ENCODE measurements around the gene RAB11B. TPM values are rescaled to one million over a fixed set of nuclear protein-coding genes. Genes with fewer than 3 reads are reported as not detected.

RAB11B gene
- polyA plus RNA-seq, 1 donor from 2014 or later = 71.1 TPM

- H3K4me2 ChIP-seq (ENCODE audit: low read length) = no peak overlapping the region
- H4K20me1 ChIP-seq (ENCODE audit: insufficient read depth) = peaks cover 89% of the 10 kb centered on the region
- no peaks in the 10 kb centered on the region for H3F3A ChIP-seq (ENCODE audit: insufficient read depth, low read length, poor library complexity, severe bottlenecking)
- H3K27me3 ChIP-seq (ENCODE audit: insufficient read depth, low read depth, low read length) = no peaks in the 10 kb centered on the region
- no peak overlapping the region for H3K9ac ChIP-seq (ENCODE audit: low read length)
- no peaks in the 10 kb centered on the region for H3K9me3 ChIP-seq (ENCODE audit: low read length)
- H2AFZ ChIP-seq (ENCODE audit: low read depth, low read length) = no peak overlapping the region
- H3K27ac ChIP-seq (ENCODE audit: low read length) = no peak overlapping the region
- H3K36me3 ChIP-seq (ENCODE audit: insufficient read depth, low read length) = peaks cover 9% of the 10 kb centered on the region
- H3K79me2 ChIP-seq (replicated peaks; ENCODE audit: insufficient read depth, low read length) = peaks cover 93% of the 10 kb centered on the region
- H3K4me3 ChIP-seq (ENCODE audit: low read length) = no peak overlapping the region
- no peaks in the 10 kb centered on the region for H3K9me2 ChIP-seq (ENCODE audit: insufficient read depth, low read length)
- TF ChIP-seq CTCF (IDR thresholded peaks at IDR 0.05; ENCODE audit: poor library complexity, severe bottlenecking) = no peak
- TF ChIP-seq EZH2 (IDR thresholded peaks at IDR 0.05; ENCODE audit: borderline replicate concordance, insufficient read depth, low read length, poor library complexity, severe bottlenecking) = no peak
- no peak for TF ChIP-seq TAF1 (IDR thresholded peaks at IDR 0.05; ENCODE audit: low read depth)
- no peak for TF ChIP-seq SMC3 (conservative IDR thresholded peaks at IDR 0.05; ENCODE audit: poor library complexity)
- no peak for TF ChIP-seq MXI1 (conservative IDR thresholded peaks at IDR 0.05; ENCODE audit: poor library complexity, severe bottlenecking)
- no peak for TF ChIP-seq RAD21 (conservative IDR thresholded peaks at IDR 0.05)
- TF ChIP-seq REST (IDR thresholded peaks at IDR 0.05; ENCODE audit: borderline replicate concordance) = no peak
- no peak for TF ChIP-seq POLR2AphosphoS5 (IDR thresholded peaks at IDR 0.05)
- no peak for TF ChIP-seq EP300 (conservative IDR thresholded peaks at IDR 0.05; ENCODE audit: poor library complexity, severe bottlenecking)
Observed at GRCh38 chr19:8453616-8454015, 63.5 kb downstream of the RAB11B start.

Small RNAs within 50 kb of the gene (small RNA-seq; reads per million reads assigned to genes)
- gene MIR4999 = 0.08 to 2.2 (median 1.2) reads per million in 3 experiments

Other genes with a start within 250 kb of the RAB11B start
- 32.7 and 52.7 TPM in 2 replicates for gene FBN3, start 240.8 kb upstream of the RAB11B start, polyA plus RNA-seq
- gene CERS4, start 181.0 kb upstream of the RAB11B start, polyA plus RNA-seq = 55.5 and 59.3 TPM in 2 replicates
- 89.6 and 98.2 TPM in 2 replicates for gene CD320, start 82.0 kb upstream of the RAB11B start, polyA plus RNA-seq
- gene NDUFA7, start 69.0 kb upstream of the RAB11B start, polyA plus RNA-seq = 37.3 and 48.0 TPM in 2 replicates
- 192 and 196 TPM in 2 replicates for gene RPS28, start 68.9 kb upstream of the RAB11B start, polyA plus RNA-seq
- 1.0 and 2.8 TPM in 2 replicates for gene KANK3, start 47.1 kb upstream of the RAB11B start, polyA plus RNA-seq
- gene ANGPTL4, start 26.2 kb upstream of the RAB11B start, polyA plus RNA-seq = not detected in 2 replicates
- gene MARCHF2, start 22.9 kb downstream of the RAB11B start, polyA plus RNA-seq = 57.3 and 67.9 TPM in 2 replicates
- 91.7 and 113 TPM in 2 replicates for gene HNRNPM, start 54.6 kb downstream of the RAB11B start, polyA plus RNA-seq
- 0.62 and 1.5 TPM in 2 replicates for gene PRAM1, start 112.3 kb downstream of the RAB11B start, polyA plus RNA-seq
- 3.4 and 13.4 TPM in 2 replicates for gene ZNF414, start 123.8 kb downstream of the RAB11B start, polyA plus RNA-seq
- gene MYO1F, start 187.1 kb downstream of the RAB11B start, polyA plus RNA-seq = 0.40 TPM in 2 replicates
- 99.4 and 143 TPM in 2 replicates for gene ADAMTS10, start 220.4 kb downstream of the RAB11B start, polyA plus RNA-seq
- not detected in 2 replicates for gene NFILZ, start 240.3 kb downstream of the RAB11B start, polyA plus RNA-seq

All from neural cell (in vitro differentiated cells).